Stimulated activated naive CD8-positive, alpha-beta T cell treated with anti-CD3 and anti-CD28 coated beads, Interleukin-15, Interleukin-2, amounts not matched to agents 100 ng/mL and 50 ng/mL, for 24 hours (primary cell): Measurements from ENCODE around the gene FAM124A.
"Not testable (repeated sequence)": the region's sequence is repeated elsewhere in the genome, so short reads cannot be mapped to it uniquely, and the experiment has no call there.

Experiments used
- H3K27ac Mint-ChIP-seq: one replicate; pipeline ENCODE4 v1.8.0; 2021; ENCODE audit warnings: mild to moderate bottlenecking, mixed read lengths
- H3K27me3 Mint-ChIP-seq: one replicate; pipeline ENCODE4 v1.8.0; 2021; ENCODE audit warnings: mixed read lengths
- H3K36me3 Mint-ChIP-seq: one replicate; pipeline ENCODE4 v1.8.0; 2021; ENCODE audit warnings: low read depth, mixed read lengths
- H3K4me1 Mint-ChIP-seq: one replicate; pipeline ENCODE4 v1.8.0; 2021; ENCODE audit warnings: low read depth, mixed read lengths
- H3K4me3 Mint-ChIP-seq: one replicate; pipeline ENCODE4 v1.8.0; 2021; ENCODE audit warnings: mild to moderate bottlenecking, mixed read lengths
- H3K9me3 Mint-ChIP-seq: one replicate; pipeline ENCODE4 v1.8.0; 2021; ENCODE audit warnings: mixed read lengths

Gene FAM124A

DNA sequence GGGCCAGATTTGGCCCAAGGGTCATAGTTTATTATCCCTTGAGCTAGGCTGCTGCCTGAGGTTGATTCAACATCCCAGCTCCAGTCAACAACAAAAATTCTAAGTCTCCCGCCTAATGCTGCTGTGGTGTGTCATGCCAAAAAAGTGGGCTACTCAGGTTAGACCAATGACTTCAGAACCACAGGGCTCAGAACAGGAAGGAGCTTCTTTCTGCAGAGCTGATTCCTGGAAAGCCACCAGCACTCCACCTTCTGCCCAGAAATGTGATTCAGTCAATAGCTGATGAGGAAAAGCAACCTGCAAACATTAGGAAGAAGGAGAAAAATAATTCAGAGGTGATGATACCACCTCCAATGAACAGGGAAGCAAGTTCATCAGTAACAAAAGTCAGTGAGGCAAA lies 61.2 kb downstream of the FAM124A start:
- Mint-ChIP-seq H3K4me3 (no peak overlapping the region), H3K4me1 (no peaks in the 10 kb centered on the region), H3K36me3 (no peaks in the 10 kb centered on the region), H3K9me3 (no peaks in the 10 kb centered on the region), H3K27me3 (no peaks in the 10 kb centered on the region), H3K27ac (no peak overlapping the region)

DNA sequence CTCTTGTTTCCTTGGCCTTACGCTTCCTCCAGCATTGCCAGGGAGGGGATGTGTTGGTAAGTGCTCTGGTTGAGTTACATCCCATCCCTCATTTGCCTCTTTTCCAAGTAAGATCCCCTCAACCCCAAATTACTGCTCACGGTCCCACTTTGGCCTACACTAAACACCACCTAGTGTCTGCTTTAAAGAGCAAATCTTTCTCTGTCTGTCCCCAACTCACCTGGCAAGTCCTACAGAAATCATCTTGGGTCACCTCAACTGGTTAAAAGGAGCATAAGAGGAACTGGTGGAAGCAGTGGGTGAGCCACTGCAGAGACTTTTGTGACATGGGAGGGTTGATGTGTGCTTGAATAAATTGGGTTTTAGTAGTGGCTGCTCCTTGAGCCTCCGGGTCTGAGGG lies 62.1 kb downstream of the FAM124A start:
- Mint-ChIP-seq H3K36me3 (no peaks in the 10 kb centered on the region), H3K27me3 (no peaks in the 10 kb centered on the region), H3K4me3 (no peak overlapping the region), H3K27ac (no peak overlapping the region), H3K9me3 (no peaks in the 10 kb centered on the region), H3K4me1 (no peaks in the 10 kb centered on the region)

DNA sequence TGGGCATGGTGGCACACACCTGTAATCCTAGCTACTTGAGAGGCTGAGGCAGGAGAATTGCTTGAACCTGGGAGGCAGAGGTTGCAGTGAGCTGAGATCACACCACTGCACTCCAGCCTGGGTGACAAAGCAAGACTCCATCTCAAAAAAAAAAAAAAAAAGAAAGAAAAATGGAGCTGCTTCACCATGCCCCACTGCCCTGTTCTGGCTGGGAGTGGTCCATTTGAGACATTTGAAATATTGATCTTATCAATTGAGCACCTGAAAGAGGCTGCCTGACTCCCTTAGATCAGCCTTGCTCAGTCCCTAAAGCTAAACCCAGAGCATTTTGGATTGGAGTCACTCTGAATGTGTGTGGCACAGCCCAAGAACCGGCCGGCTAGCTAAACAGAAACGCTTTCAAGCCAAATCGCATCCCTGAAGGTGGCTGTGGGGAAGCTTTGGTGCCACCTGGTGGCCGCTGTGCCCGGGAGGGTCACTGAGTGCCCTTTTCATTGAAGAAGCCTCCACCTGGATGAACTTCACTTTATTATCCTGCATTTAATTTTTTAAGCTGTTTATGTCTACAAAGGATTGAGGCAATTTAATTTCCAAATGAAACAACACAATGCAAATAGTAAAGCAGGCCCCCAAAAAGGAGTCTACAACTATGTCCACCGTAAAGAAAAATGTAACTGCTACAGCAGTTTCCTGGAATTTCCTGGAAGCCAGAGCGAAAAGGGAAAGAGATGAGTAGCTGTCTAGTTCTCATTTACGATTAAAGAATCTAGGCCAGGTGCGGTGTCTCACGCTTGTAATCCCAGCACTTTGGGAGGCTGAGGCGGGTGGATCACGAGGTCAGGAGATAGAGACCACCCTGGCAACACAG lies 64.2 kb downstream of the FAM124A start:
- H3K27ac Mint-ChIP-seq: no peak overlapping the region
- no peak overlapping the region for H3K4me3 Mint-ChIP-seq
- no peaks in the 10 kb centered on the region for H3K4me1 Mint-ChIP-seq
- no peaks in the 10 kb centered on the region for H3K27me3 Mint-ChIP-seq
- no peaks in the 10 kb centered on the region for H3K36me3 Mint-ChIP-seq
- H3K9me3 Mint-ChIP-seq: no peaks in the 10 kb centered on the region

DNA sequence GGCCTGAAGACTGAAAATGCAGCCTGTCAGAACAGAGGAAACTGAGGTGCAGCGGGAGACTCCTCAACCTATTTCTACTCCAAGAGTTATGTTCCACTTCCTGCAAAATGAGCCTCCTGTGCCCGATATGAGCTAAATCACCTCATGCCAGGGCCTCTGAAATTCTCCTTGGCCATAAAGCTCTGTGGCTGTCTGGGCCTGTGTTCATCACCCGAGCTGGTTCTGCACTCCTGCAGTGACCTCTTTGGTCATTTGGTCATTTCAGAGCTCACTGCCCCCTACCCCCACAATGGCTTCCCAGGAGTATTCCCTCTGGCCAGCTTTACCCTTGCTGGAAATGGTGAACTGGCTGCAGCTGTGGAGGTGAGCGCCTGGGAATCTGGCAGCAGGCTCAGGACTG lies 65.6 kb downstream of the FAM124A start:
- no peaks in the 10 kb centered on the region for H3K27me3 Mint-ChIP-seq
- no peak overlapping the region for H3K4me3 Mint-ChIP-seq
- no peak overlapping the region for H3K27ac Mint-ChIP-seq
- H3K4me1 Mint-ChIP-seq: no peaks in the 10 kb centered on the region
- H3K9me3 Mint-ChIP-seq: no peaks in the 10 kb centered on the region
- H3K36me3 Mint-ChIP-seq: no peaks in the 10 kb centered on the region

DNA sequence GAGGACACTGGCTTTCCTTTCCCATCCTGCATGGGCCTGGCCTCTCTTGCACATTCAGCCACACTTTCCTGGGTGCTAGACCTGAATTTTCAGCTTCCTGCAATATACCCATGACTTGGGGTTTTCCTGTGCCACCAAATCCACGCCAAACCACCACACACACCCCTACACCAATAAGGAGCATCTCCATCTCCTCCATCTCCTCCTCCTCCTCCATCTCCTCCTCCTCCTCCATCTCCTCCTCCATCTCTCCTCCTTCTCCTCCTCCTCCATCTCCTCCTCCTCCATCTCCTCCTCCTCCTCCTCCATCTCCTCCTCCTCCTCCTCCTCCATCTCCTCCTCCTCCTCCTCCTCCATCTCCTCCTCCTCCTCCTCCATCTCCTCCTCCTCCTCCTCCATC lies 66.1 kb downstream of the FAM124A start:
- not testable (repeated sequence) for H3K4me3 Mint-ChIP-seq, H3K36me3 Mint-ChIP-seq, H3K4me1 Mint-ChIP-seq, H3K9me3 Mint-ChIP-seq, H3K27ac Mint-ChIP-seq, H3K27me3 Mint-ChIP-seq

DNA sequence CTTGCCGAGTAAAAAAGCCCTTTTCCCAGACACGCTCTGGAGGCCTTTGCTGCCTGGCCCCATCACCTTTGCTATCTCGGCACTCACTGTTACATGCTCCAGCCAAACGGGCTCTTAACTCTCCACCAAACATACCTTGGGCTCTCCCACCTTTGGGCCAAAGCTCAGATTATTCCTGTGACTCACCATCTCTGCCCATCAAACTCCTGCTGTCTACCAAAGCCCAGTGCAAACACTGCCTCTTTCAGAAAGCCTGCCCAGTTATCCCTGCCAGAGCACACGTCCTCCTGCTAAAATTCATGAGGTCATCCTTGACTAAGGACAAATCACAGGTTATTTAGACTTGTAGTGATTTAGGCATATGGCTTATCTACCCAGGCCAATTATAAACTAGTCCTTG lies 69.1 kb downstream of the FAM124A start:
- no peaks in the 10 kb centered on the region for H3K9me3 Mint-ChIP-seq
- H3K4me3 Mint-ChIP-seq: no peak overlapping the region
- no peaks in the 10 kb centered on the region for H3K27me3 Mint-ChIP-seq
- no peaks in the 10 kb centered on the region for H3K36me3 Mint-ChIP-seq
- no peaks in the 10 kb centered on the region for H3K4me1 Mint-ChIP-seq
- no peak overlapping the region for H3K27ac Mint-ChIP-seq

DNA sequence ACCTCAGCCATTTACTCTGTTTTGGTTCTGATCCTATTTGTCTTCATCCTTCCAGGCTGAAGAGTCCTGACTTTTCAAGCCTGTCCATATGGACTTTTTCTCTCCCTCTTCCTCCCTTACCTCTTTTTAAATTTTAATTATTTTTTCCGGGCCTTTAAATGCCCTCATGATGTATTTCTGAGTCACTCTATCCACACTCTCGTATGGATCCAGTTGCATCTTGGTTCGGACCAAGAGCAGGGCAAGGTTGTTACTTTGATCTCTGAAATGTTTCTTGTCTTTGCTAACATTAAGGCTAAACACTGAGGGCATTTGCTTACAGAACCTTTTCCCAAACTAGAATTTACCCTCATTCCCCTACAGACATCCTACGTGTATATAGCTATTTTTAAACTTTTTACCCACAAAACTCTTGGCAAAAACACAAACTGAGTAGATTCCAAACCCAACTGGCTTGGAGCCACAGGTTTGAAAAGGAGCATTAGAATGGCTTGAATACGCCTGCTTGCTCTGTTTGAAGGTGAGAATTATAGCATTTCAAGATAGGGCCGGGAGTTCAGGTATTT lies 69.9 kb downstream of the FAM124A start:
- no peaks in the 10 kb centered on the region for H3K4me1 Mint-ChIP-seq
- H3K36me3 Mint-ChIP-seq: no peaks in the 10 kb centered on the region
- H3K27me3 Mint-ChIP-seq: no peaks in the 10 kb centered on the region
- no peak overlapping the region for H3K27ac Mint-ChIP-seq
- H3K4me3 Mint-ChIP-seq: no peak overlapping the region
- H3K9me3 Mint-ChIP-seq: no peaks in the 10 kb centered on the region

DNA sequence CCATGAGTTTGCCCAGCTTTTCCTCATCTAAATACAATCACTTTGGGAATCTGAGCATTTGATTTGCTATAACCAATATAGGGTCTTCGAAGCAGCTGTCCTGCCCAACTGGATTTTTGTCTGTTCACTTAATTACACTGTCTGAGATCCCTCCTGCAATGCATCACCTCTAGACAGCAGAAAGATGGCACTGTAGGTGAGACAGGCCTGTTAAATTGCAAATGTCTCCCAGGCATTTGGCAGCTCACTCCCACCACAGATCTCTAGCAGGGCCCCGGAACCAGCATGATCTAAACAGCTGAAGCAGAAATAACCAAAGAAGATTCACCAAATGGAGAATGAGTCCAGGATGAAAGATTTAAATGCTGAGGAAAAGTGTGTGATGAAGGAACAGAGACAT lies 75.4 kb downstream of the FAM124A start:
- no peak overlapping the region for H3K27ac Mint-ChIP-seq
- no peak overlapping the region for H3K4me3 Mint-ChIP-seq
- no peaks in the 10 kb centered on the region for H3K4me1 Mint-ChIP-seq
- H3K9me3 Mint-ChIP-seq: no peaks in the 10 kb centered on the region
- H3K27me3 Mint-ChIP-seq: no peaks in the 10 kb centered on the region
- H3K36me3 Mint-ChIP-seq: no peaks in the 10 kb centered on the region

DNA sequence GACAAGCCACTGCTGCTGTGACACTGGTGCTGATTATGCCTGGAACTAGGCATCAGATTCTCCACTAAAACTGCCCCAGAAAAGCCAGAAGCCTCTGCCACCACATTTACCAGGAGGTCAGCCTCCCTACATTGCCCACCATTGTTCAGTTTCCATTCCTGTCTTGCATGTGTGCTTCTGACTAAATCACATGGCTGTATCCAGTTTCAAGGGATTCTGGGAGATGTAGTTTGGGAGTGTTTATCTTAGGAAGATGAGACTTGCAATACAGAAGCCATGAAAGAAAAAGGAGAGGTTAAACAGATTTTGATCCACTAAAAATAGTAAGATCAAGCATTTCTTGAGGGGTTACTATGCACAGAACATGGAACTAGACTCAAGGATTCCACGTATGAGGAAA lies 76.6 kb downstream of the FAM124A start:
- Mint-ChIP-seq H3K4me3 (no peak overlapping the region), H3K27me3 (no peaks in the 10 kb centered on the region), H3K27ac (no peak overlapping the region), H3K4me1 (no peaks in the 10 kb centered on the region), H3K9me3 (no peaks in the 10 kb centered on the region), H3K36me3 (no peaks in the 10 kb centered on the region)

DNA sequence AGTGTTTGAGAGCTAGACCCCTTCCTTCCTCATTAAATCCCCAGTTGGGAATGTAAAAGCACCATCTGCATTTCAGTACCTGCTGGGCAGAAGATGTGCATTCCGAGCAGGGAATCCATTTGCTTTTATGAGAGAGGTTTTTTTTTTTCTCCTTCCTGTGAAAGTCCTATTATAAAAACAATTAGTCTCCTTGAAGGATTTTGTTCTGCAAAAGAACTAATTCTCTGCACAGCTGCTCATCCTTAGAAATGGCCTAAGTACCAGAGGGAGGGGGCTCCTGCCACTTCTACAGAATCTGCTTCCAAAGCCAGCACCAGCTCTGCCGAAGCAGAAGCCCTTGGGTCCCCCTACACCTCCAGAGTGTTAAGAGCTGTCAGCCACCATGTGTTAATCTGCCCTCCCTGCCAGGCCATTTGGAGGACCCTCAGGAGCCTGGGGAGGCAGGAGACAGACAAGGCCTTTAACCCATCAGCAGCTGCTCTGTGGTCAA lies 80.9 kb downstream of the FAM124A start:
- H3K36me3 Mint-ChIP-seq: no peaks in the 10 kb centered on the region
- H3K9me3 Mint-ChIP-seq: no peaks in the 10 kb centered on the region
- H3K4me1 Mint-ChIP-seq: no peaks in the 10 kb centered on the region
- no peak overlapping the region for H3K4me3 Mint-ChIP-seq
- no peak overlapping the region for H3K27ac Mint-ChIP-seq
- H3K27me3 Mint-ChIP-seq: no peaks in the 10 kb centered on the region

DNA sequence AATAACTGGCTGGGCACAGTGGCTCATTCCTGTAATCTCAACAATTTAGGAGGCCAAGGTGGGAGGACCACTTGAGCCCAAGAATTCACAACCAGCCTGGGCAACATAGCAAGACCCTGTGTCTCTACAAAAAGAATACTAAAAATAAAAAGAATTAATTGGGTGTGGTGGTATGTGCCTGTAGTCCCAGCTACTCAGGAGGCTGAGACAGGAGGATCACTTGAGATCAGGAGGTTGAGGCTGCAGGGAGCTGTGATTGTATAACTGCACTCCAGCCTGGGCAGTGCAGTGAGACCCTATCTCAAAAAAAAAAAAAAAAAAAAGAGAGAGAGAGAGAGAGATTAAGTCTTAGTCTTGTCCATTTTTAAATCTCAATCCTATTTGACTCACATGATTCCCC lies 81.7 kb downstream of the FAM124A start:
- no peaks in the 10 kb centered on the region for H3K4me1 Mint-ChIP-seq
- no peaks in the 10 kb centered on the region for H3K36me3 Mint-ChIP-seq
- H3K27ac Mint-ChIP-seq: no peak overlapping the region
- no peak overlapping the region for H3K4me3 Mint-ChIP-seq
- no peaks in the 10 kb centered on the region for H3K27me3 Mint-ChIP-seq
- H3K9me3 Mint-ChIP-seq: no peaks in the 10 kb centered on the region

DNA sequence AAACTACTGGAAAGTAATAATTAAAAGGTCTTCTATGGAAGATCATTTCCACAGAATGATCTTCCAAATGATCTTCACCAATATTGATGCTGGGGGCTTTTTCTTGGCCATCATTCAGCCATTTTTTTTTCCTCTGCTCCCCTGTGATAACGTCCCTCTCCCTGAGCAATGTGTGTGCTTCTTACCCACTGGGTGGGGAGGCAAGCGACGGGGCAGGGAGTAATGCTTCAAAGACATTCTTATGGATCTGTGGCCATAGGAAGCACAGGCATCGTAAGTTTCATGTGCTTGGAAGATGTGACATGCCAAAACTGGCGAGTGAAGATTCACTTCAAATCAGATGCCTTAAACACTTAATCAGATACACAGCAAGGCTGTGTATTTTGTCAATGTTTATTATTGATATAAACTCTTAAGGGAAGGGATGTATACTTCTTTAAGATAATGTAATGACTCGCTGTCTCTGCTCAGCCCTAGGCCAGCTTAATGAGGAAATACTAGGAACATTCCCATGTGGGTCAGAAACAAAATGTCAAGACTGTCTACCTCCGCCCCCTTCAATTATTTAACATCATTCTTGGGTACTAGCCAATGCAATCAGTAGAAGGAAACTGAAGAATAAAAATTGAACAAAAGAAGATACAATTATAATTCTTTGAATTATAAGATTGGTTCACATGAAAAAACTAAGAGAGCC lies 83.2 kb downstream of the FAM124A start:
- Mint-ChIP-seq H3K4me1 (no peaks in the 10 kb centered on the region), H3K27ac (no peak overlapping the region), H3K9me3 (no peaks in the 10 kb centered on the region), H3K4me3 (no peak overlapping the region), H3K27me3 (no peaks in the 10 kb centered on the region), H3K36me3 (no peaks in the 10 kb centered on the region)

DNA sequence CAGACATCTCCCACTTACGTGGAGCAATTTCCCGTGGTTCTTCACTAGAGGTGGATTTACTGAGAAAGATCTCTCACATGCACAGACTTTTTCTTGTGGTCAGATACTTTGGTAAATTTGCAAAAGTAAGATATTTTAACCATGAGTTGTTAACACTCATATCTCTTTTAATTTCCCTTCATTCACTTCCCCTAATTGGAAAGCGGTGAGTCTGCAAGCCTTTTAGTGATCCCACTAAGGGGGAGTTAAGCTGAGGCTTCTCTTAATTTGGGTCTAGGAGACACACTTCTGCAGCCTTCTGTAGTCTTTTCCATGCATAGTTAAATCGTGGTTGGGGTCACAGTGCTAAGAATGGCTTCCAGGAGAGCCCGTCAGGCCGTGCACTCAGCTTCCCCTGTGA lies 86.6 kb downstream of the FAM124A start:
- no peak overlapping the region for H3K4me3 Mint-ChIP-seq
- no peak overlapping the region for H3K27ac Mint-ChIP-seq
- H3K36me3 Mint-ChIP-seq: no peaks in the 10 kb centered on the region
- peaks cover 3% of the 10 kb centered on the region for H3K27me3 Mint-ChIP-seq
- no peaks in the 10 kb centered on the region for H3K4me1 Mint-ChIP-seq
- no peaks in the 10 kb centered on the region for H3K9me3 Mint-ChIP-seq

DNA sequence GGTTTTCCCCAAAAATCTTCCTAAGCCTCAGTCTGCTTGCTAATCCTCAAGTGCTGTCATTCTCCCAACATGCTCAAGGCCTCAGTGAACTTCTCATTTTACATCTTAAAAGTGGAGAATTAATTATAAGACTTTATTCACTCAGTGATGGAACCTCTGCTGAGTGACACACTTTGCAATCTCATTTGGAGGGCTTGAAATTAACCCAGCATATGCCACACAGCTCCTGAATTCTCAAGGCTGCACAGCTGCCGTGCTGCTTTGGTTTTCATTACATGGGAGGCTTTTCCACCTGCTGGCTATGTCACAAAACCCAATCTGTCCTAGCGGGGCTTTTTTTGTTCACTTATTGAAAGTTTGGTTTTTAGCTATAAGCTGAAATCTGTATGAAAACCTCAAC lies 89.0 kb downstream of the FAM124A start:
- no peaks in the 10 kb centered on the region for H3K36me3 Mint-ChIP-seq
- H3K9me3 Mint-ChIP-seq: no peaks in the 10 kb centered on the region
- H3K27me3 Mint-ChIP-seq: peaks cover 3% of the 10 kb centered on the region
- no peaks in the 10 kb centered on the region for H3K4me1 Mint-ChIP-seq
- H3K27ac Mint-ChIP-seq: no peak overlapping the region
- no peak overlapping the region for H3K4me3 Mint-ChIP-seq

DNA sequence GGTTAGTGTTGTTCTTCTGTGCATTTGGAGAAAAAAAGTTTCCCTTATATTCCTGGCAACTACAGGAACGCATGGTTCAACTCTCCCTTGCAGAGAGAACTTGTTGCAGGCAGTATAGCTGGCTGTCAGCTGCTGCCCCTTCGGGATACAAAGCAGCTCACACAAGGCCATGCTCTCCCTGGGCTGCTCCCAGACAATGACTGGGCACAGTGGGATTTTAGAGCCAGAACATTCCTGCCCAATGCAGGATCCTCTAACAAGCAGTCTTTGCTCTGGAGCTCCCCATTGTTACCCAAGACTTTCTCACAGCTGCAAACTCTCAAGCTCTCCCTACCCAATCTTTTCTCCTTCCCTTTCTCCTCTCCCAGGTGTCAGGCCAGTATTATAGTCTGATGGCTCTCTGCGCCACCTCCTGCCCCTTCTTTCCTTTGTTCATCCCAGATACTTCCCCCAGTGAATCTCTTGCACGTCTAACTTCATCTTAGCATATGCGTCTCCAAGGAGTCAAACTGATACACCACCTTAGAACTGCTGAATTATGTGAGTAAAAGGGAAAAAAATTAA lies 89.8 kb downstream of the FAM124A start:
- Mint-ChIP-seq H3K27ac (no peak overlapping the region), H3K4me3 (no peak overlapping the region), H3K27me3 (peaks cover 3% of the 10 kb centered on the region), H3K4me1 (no peaks in the 10 kb centered on the region), H3K9me3 (no peaks in the 10 kb centered on the region), H3K36me3 (no peaks in the 10 kb centered on the region)
